Liver (tissue), 9 donors: ENCODE measurements around the gene IL17REL. TPM values are rescaled to one million over a fixed set of nuclear protein-coding genes. Genes with fewer than 3 reads are reported as not detected.

Experiments
- DNase-seq: peaks from one replicate; pipeline ENCODE4 v3.0.0-alpha.2; 2017; ENCODE audit warnings: low spot score
- H3K27ac ChIP-seq, 2 donors: one replicate each; pipeline ENCODE4 v1.7.0; 2013; ENCODE audit warnings: inconsistent platforms in 2 of 2, low read length in 2 of 2, control low read depth in 1 of 2, low read depth in 1 of 2, mild to moderate bottlenecking in 1 of 2
- H3K27me3 ChIP-seq, 4 donors: one replicate each; pipeline versions ENCODE4 v1.6.1 to v1.7.0; 2013; ENCODE audit warnings: low read length in 3 of 4, inconsistent platforms in 1 of 4, mild to moderate bottlenecking in 1 of 4, moderate library complexity in 1 of 4; ENCODE audit not compliant: control insufficient read depth in 4 of 4, insufficient read depth in 4 of 4
- H3K36me3 ChIP-seq, 4 donors: one replicate each; pipeline versions ENCODE4 v1.6.1 to v1.7.0; 2013; ENCODE audit warnings: low read length in 3 of 4, mild to moderate bottlenecking in 3 of 4, low read depth in 1 of 4, moderate library complexity in 1 of 4; ENCODE audit not compliant: control insufficient read depth in 4 of 4, insufficient read depth in 3 of 4
- H3K4me1 ChIP-seq, 4 donors: one replicate each; pipeline versions ENCODE4 v1.6.1 to v1.7.0; 2013; ENCODE audit warnings: low read length in 3 of 4, mild to moderate bottlenecking in 3 of 4, moderate library complexity in 1 of 4; ENCODE audit not compliant: control insufficient read depth in 4 of 4, insufficient read depth in 4 of 4
- H3K4me3 ChIP-seq, 3 donors: one replicate each; pipeline versions ENCODE4 v1.6.1 to v1.7.0; 2013; ENCODE audit warnings: low read length in 3 of 3, control low read depth in 1 of 3, low read depth in 1 of 3, mild to moderate bottlenecking in 1 of 3
- H3K9ac ChIP-seq, 2 donors: one replicate each; pipeline ENCODE4 v1.7.0; 2013; ENCODE audit warnings: low read length in 2 of 2, mild to moderate bottlenecking in 2 of 2, moderate library complexity in 2 of 2, control low read depth in 1 of 2, low read depth in 1 of 2
- H3K9me3 ChIP-seq, 4 donors: one replicate each; pipeline versions ENCODE4 v1.6.1 to v1.7.0; 2013; ENCODE audit warnings: low read length in 3 of 4; ENCODE audit not compliant: control insufficient read depth in 4 of 4
- ATF3 ChIP-seq: IDR thresholded peaks from 2 replicates; pipeline ENCODE4 v1.6.1; 2016; ENCODE audit warnings: antibody characterized with exemption
- EGR1 ChIP-seq, 2 donors: IDR thresholded peaks; 2 replicates each; pipeline ENCODE4 v1.6.1; 2016 to 2018; ENCODE audit warnings: antibody characterized with exemption in 2 of 2, low read depth in 2 of 2
- FOXA1 ChIP-seq: IDR thresholded peaks from 2 replicates; pipeline ENCODE4 v1.6.1; 2016; ENCODE audit warnings: antibody characterized with exemption
- HNF4A ChIP-seq, 2 donors: conservative IDR thresholded peaks; 2 replicates each; pipeline ENCODE4 v1.6.1; 2016; ENCODE audit warnings: antibody characterized with exemption in 2 of 2, mild to moderate bottlenecking in 2 of 2
- HNF4G ChIP-seq: IDR thresholded peaks from 2 replicates; pipeline ENCODE4 v1.6.1; 2016; ENCODE audit warnings: antibody characterized with exemption
- JUND ChIP-seq, 2 donors: IDR thresholded peaks; 2 replicates each; pipeline ENCODE4 v1.6.1; 2016; ENCODE audit warnings: antibody characterized with exemption in 2 of 2
- NR2F2 ChIP-seq: IDR thresholded peaks from 2 replicates; pipeline ENCODE4 v1.6.1; 2016; ENCODE audit warnings: antibody characterized with exemption
- RXRA ChIP-seq, 2 donors: IDR thresholded peaks; 2 replicates each; pipeline ENCODE4 v1.6.1; 2017 to 2018; ENCODE audit warnings: antibody characterized with exemption in 2 of 2, mild to moderate bottlenecking in 1 of 2
- SP1 ChIP-seq: IDR thresholded peaks from 2 replicates; pipeline ENCODE4 v1.6.1; 2018; ENCODE audit warnings: antibody characterized with exemption, mild to moderate bottlenecking
- YY1 ChIP-seq: IDR thresholded peaks from 2 replicates; pipeline ENCODE4 v1.6.1; 2016; ENCODE audit warnings: antibody characterized with exemption, mild to moderate bottlenecking
- WGBS: extraction: QIAGEN DNeasy Blood & Tissue Kit; methylation state at CpG from one replicate; pipeline ENCODE4 v1.1.7; 2013; 5-methylcytosine and 5-hydroxymethylcytosine counted together
- polyA plus RNA-seq, 2 donors: library from polyadenylated mRNA; stranded (reverse) in 1 of 2; unstranded in 1 of 2; fragments of 200-250 nt in 1 of 2; fragments of >200 nt in 1 of 2; fragmentation: Nextera tagmentation in 1 of 2; extraction: Ambion mirVana in 1 of 2; gene quantifications; one replicate each; pipeline versions ENCODE4 v1.2.1 to v1.2.3, GENCODE V29; 2013 to 2015
- total RNA-seq, 2 donors: library from RNA; depleted of rRNA; stranded (reverse); fragments of >200 nt; gene quantifications; one replicate each; pipeline ENCODE4 v1.2.3, GENCODE V29; 2014
- TF ChIP-seq, protein P1 (sequence below): IDR thresholded peaks from 2 replicates; pipeline ENCODE4 v1.6.1; 2016; ENCODE audit warnings: antibody characterized with exemption, mild to moderate bottlenecking
- TF ChIP-seq, protein P2 (sequence below): IDR thresholded peaks from 2 replicates; pipeline ENCODE4 v1.6.1; 2016; ENCODE audit warnings: antibody characterized with exemption
- TF ChIP-seq, protein P3 (sequence below): IDR thresholded peaks from 2 replicates; pipeline ENCODE4 v1.6.1; 2016; ENCODE audit warnings: antibody characterized with exemption
- TF ChIP-seq, protein P4 (sequence below): fragments of 150-350 bp; IDR thresholded peaks from 2 replicates; pipeline ENCODE4 v1.5.1; 2017; ENCODE audit warnings: improper control_type of control experiment, low read depth, low read length; ENCODE audit not compliant: missing input control
- donor health status: healthy.
- donor health status: healthy.
- donor health status: healthy.
- donor health status: healthy.
- donor health status: healthy.

Gene IL17REL
- total and polyA plus RNA-seq, 4 donors = under 0.01 TPM; not detected in 3

DNA sequence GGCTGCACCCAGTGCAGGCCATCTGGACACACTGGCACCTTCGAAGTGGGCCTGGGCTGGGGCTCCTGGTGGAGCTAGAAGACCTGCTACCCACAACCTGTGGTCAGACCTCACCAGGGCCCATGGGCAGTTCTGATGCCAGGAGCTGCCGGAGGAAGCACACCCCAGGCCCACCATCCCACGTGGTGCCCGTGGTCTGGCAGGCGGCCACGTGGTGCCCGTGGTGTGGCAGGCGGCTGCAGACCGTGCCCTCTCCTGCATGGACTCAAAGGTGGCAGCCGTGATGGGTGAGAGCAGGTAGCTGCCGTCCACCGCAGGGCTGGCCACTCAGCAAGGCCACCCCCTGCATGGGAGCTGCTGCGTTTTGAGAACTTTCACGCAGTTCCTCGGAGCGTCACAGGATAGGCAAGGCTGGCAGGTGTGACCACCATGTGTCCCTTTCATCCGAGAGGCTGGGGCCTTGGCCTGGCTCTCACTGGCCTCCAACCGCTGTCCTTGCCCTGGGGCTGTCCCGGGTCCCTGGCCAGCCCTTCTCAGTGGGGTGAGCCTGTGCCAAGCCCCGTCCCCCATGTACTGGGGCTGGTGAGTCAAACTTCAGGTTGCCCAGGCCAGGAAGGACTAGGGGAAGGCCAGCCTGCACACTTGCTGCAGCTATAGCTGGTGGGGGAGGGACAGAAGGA lies 3.9 kb upstream of the IL17REL start:
- no peaks in the 10 kb centered on the region for H3K9me3 ChIP-seq
- no peaks in the 10 kb centered on the region for H3K36me3 ChIP-seq
- no peak for DNase-seq
- 85% methylated on average over 20 of the region's 20 CpGs for WGBS
- no peak overlapping the region for H3K9ac ChIP-seq
- TF ChIP-seq, protein P1, sequence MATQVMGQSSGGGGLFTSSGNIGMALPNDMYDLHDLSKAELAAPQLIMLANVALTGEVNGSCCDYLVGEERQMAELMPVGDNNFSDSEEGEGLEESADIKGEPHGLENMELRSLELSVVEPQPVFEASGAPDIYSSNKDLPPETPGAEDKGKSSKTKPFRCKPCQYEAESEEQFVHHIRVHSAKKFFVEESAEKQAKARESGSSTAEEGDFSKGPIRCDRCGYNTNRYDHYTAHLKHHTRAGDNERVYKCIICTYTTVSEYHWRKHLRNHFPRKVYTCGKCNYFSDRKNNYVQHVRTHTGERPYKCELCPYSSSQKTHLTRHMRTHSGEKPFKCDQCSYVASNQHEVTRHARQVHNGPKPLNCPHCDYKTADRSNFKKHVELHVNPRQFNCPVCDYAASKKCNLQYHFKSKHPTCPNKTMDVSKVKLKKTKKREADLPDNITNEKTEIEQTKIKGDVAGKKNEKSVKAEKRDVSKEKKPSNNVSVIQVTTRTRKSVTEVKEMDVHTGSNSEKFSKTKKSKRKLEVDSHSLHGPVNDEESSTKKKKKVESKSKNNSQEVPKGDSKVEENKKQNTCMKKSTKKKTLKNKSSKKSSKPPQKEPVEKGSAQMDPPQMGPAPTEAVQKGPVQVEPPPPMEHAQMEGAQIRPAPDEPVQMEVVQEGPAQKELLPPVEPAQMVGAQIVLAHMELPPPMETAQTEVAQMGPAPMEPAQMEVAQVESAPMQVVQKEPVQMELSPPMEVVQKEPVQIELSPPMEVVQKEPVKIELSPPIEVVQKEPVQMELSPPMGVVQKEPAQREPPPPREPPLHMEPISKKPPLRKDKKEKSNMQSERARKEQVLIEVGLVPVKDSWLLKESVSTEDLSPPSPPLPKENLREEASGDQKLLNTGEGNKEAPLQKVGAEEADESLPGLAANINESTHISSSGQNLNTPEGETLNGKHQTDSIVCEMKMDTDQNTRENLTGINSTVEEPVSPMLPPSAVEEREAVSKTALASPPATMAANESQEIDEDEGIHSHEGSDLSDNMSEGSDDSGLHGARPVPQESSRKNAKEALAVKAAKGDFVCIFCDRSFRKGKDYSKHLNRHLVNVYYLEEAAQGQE = no peak
- no peak for TF ChIP-seq ATF3
- no peak for TF ChIP-seq HNF4G
- TF ChIP-seq, protein P2, sequence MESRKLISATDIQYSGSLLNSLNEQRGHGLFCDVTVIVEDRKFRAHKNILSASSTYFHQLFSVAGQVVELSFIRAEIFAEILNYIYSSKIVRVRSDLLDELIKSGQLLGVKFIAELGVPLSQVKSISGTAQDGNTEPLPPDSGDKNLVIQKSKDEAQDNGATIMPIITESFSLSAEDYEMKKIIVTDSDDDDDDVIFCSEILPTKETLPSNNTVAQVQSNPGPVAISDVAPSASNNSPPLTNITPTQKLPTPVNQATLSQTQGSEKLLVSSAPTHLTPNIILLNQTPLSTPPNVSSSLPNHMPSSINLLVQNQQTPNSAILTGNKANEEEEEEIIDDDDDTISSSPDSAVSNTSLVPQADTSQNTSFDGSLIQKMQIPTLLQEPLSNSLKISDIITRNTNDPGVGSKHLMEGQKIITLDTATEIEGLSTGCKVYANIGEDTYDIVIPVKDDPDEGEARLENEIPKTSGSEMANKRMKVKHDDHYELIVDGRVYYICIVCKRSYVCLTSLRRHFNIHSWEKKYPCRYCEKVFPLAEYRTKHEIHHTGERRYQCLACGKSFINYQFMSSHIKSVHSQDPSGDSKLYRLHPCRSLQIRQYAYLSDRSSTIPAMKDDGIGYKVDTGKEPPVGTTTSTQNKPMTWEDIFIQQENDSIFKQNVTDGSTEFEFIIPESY = no peak
- TF ChIP-seq JUND (IDR thresholded peaks at IDR 0.05) = no peak
- no peak for TF ChIP-seq RXRA (IDR thresholded peaks at IDR 0.05)
- TF ChIP-seq, protein P3, sequence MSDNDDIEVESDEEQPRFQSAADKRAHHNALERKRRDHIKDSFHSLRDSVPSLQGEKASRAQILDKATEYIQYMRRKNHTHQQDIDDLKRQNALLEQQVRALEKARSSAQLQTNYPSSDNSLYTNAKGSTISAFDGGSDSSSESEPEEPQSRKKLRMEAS = no peak
- no peak for TF ChIP-seq FOXA1
- no peak for TF ChIP-seq YY1
- no peak for TF ChIP-seq NR2F2
- TF ChIP-seq, protein P4, sequence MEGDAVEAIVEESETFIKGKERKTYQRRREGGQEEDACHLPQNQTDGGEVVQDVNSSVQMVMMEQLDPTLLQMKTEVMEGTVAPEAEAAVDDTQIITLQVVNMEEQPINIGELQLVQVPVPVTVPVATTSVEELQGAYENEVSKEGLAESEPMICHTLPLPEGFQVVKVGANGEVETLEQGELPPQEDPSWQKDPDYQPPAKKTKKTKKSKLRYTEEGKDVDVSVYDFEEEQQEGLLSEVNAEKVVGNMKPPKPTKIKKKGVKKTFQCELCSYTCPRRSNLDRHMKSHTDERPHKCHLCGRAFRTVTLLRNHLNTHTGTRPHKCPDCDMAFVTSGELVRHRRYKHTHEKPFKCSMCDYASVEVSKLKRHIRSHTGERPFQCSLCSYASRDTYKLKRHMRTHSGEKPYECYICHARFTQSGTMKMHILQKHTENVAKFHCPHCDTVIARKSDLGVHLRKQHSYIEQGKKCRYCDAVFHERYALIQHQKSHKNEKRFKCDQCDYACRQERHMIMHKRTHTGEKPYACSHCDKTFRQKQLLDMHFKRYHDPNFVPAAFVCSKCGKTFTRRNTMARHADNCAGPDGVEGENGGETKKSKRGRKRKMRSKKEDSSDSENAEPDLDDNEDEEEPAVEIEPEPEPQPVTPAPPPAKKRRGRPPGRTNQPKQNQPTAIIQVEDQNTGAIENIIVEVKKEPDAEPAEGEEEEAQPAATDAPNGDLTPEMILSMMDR = no peak
- TF ChIP-seq EGR1 (IDR thresholded peaks at IDR 0.05; ENCODE audit: low read depth in 2 of 2) = no peak
- H3K27me3 ChIP-seq = peaks cover 0 to 7% (median 4%) of the 10 kb centered on the region in 4 donors
- H3K4me3 ChIP-seq = no peak overlapping the region
- peaks cover 0 to 2% (median 0%) of the 10 kb centered on the region in 4 donors for H3K4me1 ChIP-seq
- no peak overlapping the region for H3K27ac ChIP-seq

DNA sequence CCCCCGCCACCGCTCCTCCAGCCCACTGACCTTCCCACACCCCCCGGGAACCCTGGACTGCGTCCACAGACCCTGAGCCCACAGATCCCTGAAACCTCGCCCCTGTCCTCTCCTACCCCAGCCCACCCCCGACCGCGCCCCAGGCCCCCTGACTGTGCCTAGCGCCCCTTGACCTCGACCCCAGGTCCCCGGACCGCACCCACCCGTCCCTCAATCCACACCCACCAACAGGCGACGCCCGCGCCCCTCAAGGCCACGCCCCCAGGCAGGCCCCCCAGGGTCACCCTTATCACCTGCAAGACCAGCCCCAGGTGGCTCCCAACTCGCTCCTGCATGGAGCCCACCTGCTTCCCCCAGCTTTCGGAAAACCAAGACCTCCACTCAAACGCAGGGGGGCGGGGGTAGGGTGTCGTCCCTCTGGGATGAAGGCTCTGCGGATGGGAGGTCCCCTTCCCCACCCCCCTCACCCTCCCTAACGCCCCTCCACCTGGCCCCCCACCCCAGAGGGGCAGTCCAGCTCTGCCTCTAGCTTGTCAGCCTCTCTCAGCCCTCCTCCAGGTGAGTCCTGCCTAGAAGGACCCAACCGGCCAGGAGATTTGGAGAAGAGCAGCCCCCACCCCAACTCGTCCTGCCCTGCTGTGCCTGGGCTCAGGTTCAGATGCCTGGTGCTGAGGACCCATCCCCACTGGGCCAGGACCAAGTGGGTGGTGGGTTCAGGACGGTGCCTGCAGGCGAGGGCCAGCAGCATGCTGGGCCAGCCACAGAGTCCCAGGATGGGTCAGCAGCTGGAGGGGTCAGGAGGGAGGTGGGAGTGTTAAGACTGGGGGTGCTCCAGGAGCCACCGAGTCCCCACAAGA lies 3.1 kb upstream of the IL17REL start:
- H3K9me3 ChIP-seq = no peaks in the 10 kb centered on the region
- H3K4me3 ChIP-seq = no peak overlapping the region
- no peaks in the 10 kb centered on the region for H3K36me3 ChIP-seq
- 41% methylated on average over 30 of the region's 30 CpGs for WGBS
- DNase-seq = no peak
- no peak overlapping the region for H3K27ac ChIP-seq
- peaks cover 0 to 2% (median 0%) of the 10 kb centered on the region in 4 donors for H3K4me1 ChIP-seq
- H3K27me3 ChIP-seq = peaks cover 0 to 7% (median 4%) of the 10 kb centered on the region in 4 donors
- H3K9ac ChIP-seq = no peak overlapping the region
- no peak for TF ChIP-seq HNF4A (conservative IDR thresholded peaks at IDR 0.05)
- TF ChIP-seq SP1 = no peak
- TF ChIP-seq ATF3 = no peak
- TF ChIP-seq HNF4G = no peak
- TF ChIP-seq, protein P1 = no peak
- TF ChIP-seq, protein P2 = no peak
- TF ChIP-seq, protein P3 = no peak
- TF ChIP-seq NR2F2 = no peak
